Epidermal melanocyte (primary cell): ENCODE results near the gene SDS.

ENCODE experiments used
- DNase-seq: peaks from one replicate; pipeline ENCODE4 v3.0.0; 2011; ENCODE audit warnings: low spot score; ENCODE audit not compliant: insufficient read length

SDS gene

GRCh38 chr12:113399490-113399889, 4.2 kb downstream of the SDS start:
- DNase-seq, result no peak

- no peak for DNase-seq
These were observed 5.1 kb downstream of the SDS start for GRCh38 chr12:113398346-113399290.

DNA sequence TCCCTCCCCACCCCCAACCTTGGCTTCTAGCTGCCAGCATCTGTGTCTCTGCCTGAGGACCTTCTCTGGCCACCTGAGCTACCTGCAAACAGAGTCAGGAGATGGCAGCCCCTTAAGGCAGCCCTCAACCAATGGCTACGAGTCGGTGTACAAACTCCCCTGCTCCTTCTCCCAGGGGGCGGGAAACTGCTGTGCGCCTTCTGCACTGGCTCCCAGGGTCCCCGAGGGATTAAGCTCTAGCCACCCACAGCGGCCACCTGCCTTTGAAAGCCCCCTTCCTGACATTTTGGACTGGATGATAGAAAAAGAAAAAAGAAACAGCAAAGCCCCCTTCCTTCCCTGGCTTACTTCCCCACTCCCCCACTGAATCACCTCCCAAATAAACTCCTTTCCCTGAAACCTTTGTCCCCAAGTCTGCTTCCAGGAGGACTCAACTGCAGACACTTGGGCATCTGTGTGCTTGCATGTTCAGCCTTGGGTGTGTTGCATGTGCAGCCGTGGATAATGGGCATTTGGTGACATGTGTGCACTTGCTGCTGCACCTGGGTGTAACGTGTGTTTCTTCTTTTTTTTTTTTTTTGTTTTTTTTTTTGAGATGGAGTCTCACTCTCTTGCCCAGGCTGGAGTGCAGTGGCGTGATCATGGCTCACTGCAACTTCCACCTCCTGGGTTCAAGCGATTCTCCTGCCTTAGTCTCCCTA, 6.0 kb downstream of the SDS start:
- no peak for DNase-seq

DNA sequence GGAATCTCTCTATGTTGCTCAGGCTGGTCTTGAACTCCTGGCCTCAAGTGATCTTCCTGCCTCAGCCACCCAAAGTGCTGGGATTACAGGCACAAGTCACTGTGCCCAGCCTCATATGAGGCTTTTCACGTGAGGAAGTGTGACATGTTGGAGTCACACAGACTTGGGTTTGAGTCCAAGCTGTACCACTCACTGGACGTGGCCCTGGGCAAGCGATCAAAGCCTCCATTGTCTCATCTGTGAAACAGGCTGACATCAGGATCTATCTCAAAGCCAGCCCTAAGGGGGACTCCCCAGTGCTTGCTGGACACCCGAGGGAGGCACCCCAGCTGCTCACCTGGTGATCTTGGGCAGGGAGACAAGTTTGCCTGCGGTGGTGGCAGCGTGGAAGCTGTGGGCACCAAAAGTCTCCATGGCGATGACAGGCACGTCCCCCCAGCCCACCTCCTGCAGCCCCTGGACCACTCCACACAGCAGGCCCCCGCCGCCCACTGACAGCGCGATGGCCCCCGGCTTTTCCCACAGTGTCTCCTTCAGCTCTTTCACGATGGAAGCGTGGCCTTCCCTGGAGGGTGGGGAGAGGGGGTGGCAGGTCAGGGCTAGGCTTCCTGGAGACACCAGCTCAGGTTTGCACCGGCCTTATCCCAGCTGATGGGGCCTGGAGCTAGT, 6.7 kb downstream of the SDS start:
- DNase-seq, result no peak

- no peak for DNase-seq
These were observed 7.5 kb downstream of the SDS start for GRCh38 chr12:113396200-113396599.

GRCh38 chr12:113395119-113395518, 8.6 kb downstream of the SDS start:
- DNase-seq, result no peak

GRCh38 chr12:113393749-113394148, 9.9 kb downstream of the SDS start:
- no peak for DNase-seq

DNA sequence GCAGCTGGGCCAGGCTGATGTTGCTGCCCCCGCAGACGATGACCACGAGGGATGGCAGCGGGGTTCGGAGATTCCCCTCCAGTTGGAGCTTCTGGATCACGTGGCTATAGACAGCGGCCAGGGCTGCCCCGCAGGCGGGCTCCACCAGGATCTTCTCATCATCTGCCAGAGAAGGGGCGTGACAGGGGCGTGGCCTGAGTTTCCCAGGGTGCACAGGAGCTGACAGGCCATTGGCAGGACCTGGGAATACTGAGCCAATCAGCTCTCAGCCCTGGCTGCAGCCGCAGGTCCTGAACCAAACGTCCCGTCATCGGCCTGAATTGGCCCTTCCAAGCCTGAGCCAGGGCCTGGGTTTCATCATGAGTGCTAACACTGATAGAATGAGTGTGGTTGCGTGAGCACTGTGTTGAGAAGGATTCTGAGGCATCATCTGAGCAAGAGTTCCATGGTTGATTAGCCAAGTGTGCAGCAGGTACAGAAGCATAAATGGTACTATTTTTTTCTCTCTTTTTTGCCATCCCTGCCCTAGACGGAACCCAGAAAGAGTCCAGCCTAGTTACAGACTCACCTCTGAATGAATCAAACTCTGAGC, 10.6 kb downstream of the SDS start:
- no peak for DNase-seq

DNA sequence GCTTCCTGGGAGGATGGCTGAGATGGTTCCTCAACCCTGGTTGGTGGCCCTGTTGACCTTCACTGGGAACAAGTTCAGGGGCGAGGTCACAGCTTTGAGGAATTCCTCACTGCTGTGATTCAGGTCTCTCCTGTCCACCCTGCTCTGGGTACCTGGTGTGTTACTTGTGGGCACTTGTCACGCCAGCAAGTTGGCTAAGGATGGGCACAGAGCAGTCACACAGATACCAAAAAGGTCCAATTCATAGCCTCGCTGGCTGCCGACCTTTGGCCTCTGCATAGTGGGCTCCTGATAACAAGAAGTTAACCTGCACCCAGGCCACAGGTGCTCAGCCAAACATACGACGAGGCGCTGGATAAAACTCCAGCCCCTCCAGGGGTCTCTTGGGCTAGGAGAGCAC, 11.2 kb downstream of the SDS start:
- no peak for DNase-seq

DNA sequence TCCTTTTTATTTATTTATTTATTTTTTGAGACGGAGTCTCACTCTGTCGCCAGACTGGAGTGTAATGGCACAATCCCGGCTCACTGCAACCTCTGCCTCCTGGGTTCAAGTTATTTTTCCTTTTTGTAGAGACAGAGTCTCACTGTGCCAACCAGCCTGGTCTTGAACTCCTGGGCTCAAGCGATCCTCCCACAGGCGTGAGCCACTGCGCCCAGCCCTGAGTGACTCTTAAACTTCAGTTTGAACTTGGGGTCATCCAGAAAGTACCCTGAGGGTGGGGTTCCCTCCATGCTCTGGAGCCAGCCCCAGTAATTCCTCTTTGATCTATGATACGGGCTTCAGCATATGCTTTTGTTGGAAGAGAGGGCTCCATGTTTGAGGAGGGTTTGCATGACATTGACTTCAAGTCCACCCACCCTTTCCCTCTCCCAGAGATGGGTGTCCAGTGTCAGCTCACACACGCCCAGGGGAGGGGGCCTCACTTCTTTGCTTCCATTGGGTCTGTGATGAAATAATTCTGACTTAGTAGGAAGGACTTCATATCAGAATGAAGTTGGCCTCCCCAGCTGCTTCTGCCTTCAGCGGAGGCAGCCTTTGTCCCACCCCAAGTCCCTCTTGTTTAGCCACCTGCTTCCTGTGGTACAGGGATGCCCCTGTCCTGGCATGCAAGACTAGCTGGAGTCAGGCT, 11.9 kb downstream of the SDS start:
- DNase-seq, result no peak

GRCh38 chr12:113391145-113391544, 12.5 kb downstream of the SDS start:
- DNase-seq, result no peak

DNA sequence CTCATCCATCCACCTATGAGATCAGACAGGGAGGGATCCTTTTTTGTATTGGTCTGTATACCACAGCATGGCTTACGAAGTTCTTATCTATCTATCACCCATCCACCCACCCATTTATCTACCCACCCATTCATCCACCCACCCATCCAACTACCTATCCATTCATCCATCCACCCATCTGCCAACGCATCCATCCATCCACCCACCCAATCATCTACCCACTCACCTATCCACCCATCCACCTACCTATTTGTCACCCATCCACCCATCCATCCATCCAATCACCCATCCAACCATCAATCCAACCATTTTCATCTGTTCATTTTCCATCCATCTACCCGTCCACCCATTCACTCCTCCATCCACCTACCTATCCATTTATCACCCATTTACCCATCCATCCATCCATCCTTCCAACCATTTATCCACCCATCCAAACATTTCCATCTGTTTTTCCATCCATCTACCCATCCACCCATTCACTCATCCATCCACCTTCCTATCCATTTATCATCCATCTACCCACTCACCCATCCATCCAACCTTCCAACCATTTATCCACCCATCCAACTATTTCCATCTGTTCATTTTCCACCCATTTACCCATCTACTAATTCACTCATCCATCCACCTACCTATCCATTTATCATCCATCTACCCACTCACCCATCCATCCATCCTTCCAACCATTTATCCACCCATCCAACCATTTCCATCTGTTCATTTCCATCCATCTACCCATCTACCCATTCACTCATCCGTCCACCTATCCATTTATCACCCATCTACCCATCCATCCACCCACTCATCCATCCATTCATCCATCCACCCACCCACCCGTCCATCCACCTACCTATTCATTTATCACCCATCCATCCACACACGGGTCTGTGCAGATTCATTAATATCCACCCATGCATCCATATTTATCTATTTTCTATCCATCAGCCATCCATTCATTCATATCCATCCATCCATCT, 13.3 kb downstream of the SDS start:
- no peak for DNase-seq

DNA sequence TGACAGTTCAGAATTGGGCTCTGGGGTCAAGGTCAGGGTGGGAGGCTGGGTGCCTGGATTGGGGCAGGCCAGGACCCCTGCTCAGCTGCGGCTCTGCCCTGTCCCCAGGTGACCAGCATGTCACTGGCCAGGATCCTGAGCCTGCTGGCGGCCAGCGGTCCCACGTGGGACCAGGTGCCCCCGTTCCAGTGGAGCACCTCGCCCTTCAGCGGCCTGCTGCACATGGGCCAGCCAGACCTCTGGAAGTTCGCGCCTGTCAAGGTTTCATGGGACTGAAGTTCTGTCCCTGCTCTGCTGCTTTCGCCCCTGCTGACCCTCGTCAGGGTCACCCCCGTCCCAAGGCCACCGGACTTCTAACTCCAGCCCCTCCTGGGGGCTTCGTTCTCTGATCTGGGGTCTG, 15.3 kb downstream of the SDS start:
- DNase-seq, result no peak

DNA sequence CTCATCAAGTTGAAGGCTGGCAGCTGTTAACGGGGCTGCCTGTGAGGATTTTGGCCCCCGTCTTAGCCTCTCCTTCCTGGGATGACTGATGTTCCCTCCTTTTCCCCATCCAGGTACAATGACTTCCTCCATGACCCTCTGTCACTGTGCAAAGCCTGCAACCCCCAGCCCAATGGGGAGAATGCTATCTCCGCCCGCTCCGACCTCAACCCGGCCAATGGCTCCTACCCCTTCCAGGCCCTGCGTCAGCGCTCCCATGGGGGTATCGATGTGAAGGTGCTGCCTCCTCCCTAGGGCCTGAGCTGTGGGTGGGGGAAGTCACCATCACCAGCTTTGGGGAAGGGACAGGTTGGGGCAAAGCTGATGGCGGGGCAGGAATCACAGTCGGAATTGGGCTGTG, 16.1 kb downstream of the SDS start:
- no peak for DNase-seq

- no peak for DNase-seq
These were observed 16.7 kb downstream of the SDS start for GRCh38 chr12:113386866-113387566.

DNA sequence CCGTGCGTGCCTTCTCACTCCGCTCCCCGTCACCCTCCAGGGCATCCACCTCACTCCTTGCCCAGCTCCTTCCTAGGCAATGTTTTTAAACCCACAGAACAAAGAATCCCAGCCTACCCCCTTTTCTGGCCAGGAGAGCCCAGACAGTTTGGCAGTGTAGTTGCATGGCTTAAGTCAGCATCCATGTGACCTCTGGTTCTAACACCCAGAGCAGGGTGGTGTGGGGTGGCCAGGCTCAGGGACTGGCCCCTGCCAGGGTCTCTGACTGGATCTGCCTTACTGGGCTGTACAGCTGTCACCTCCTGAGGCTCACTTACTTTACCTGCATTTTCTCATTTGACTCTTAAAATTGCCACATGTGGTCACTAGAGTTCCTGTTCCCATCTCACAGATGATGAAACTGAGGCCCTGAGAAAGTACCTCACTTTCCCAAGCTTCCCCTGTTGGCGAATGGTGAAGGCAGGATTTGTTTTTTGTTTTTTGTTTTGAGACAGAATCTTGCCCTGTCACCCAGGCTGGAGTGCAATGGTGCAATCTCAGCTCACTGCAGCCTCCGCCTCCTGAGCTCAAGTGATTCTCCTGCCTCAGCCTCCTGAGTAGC, 18.3 kb downstream of the SDS start:
- DNase-seq, result no peak

DNA sequence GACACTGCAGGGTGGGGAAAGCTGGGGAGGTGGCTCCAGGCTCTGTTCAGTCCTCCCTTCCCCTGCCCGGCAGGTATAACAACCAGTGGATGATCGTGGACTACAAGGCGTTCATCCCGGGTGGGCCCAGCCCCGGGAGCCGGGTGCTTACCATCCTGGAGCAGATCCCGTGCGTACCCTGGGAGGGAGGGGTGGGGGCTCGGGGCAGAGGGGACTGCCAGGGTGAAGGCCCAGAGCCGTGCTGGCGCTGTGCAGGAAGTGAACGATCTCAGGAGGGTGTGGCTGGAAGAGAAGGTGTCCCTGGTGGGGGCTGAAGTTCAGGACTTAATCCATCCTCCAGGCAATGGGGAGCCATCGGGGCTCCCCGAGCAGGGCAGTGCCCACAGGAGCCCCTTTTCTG, 18.9 kb downstream of the SDS start:
- DNase-seq, result no peak

DNA sequence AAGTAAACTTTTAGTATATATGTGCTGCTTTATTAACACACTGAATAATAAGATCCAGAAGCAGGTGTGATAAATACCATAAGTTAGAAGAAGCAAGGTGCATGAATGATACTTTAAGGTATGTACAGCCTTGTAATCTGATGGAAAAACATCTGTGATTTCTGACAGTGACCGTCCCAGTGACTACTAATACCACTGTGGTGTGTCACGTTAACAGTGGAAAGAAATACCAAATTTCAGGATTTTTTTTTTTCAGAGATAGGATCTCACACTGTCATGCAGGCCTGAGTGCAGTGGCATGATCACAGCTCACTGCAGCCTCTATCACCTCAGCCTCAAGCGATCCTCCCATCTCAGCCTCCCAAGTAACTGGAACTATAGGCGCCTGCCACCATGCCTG, 21.5 kb downstream of the SDS start:
- DNase-seq, result no peak

GRCh38 chr12:113381220-113381619, 22.5 kb downstream of the SDS start:
- no peak for DNase-seq
